ENCODE results near the gene CASP1.

Gene CASP1

GRCh38 chr11:105000797-105001196 lies 34.1 kb downstream of the CASP1 start:
- peak; percentile 90 for TF ChIP-seq CTCF (IDR thresholded peaks at IDR 0.05; ENCODE audit: extremely low read depth, insufficient read depth, missing control alignments)
- peak; percentile 8 for DNase-seq (ENCODE audit: low spot score)
- in situ Hi-C loops (cut with MboI; ENCODE audit: low pct_unique_long_range_greater_than_20kb, low sequenced_read_pairs, unreplicated experiment) = no loop called here

- no peak for DNase-seq (ENCODE audit: low spot score)
- in situ Hi-C loops (cut with MboI; ENCODE audit: low pct_unique_long_range_greater_than_20kb, low sequenced_read_pairs, unreplicated experiment) = no loop called here
- no peak for TF ChIP-seq CTCF (IDR thresholded peaks at IDR 0.05; ENCODE audit: extremely low read depth, insufficient read depth, missing control alignments)
Observed at GRCh38 chr11:105000167-105000566, 34.8 kb downstream of the CASP1 start.

- no peak for DNase-seq (ENCODE audit: low spot score)
- no peak for TF ChIP-seq CTCF (IDR thresholded peaks at IDR 0.05; ENCODE audit: extremely low read depth, insufficient read depth, missing control alignments)
- in situ Hi-C loops (cut with MboI; ENCODE audit: low pct_unique_long_range_greater_than_20kb, low sequenced_read_pairs, unreplicated experiment) = no loop called here
Observed at GRCh38 chr11:104999721-105000120, 35.2 kb downstream of the CASP1 start.

GRCh38 chr11:104997288-104997687 lies 37.7 kb downstream of the CASP1 start:
- DNase-seq (ENCODE audit: low spot score) = no peak
- in situ Hi-C loops (cut with MboI; ENCODE audit: low pct_unique_long_range_greater_than_20kb, low sequenced_read_pairs, unreplicated experiment) = no loop called here
- TF ChIP-seq CTCF (IDR thresholded peaks at IDR 0.05; ENCODE audit: extremely low read depth, insufficient read depth, missing control alignments) = no peak

GRCh38 chr11:104995001-104995408 lies 39.9 kb downstream of the CASP1 start:
- no peak for DNase-seq (ENCODE audit: low spot score)
- in situ Hi-C loops (cut with MboI; ENCODE audit: low pct_unique_long_range_greater_than_20kb, low sequenced_read_pairs, unreplicated experiment) = no loop called here
- no peak for TF ChIP-seq CTCF (IDR thresholded peaks at IDR 0.05; ENCODE audit: extremely low read depth, insufficient read depth, missing control alignments)

- in situ Hi-C loops (cut with MboI; ENCODE audit: low pct_unique_long_range_greater_than_20kb, low sequenced_read_pairs, unreplicated experiment) = no loop called here
- no peak for DNase-seq (ENCODE audit: low spot score)
- TF ChIP-seq CTCF (IDR thresholded peaks at IDR 0.05; ENCODE audit: extremely low read depth, insufficient read depth, missing control alignments) = no peak
Observed at GRCh38 chr11:104992781-104993180, 42.2 kb downstream of the CASP1 start.

GRCh38 chr11:104991994-104992393 lies 43.0 kb downstream of the CASP1 start:
- in situ Hi-C loops (cut with MboI; ENCODE audit: low pct_unique_long_range_greater_than_20kb, low sequenced_read_pairs, unreplicated experiment) = no loop called here
- DNase-seq (ENCODE audit: low spot score) = no peak
- TF ChIP-seq CTCF (IDR thresholded peaks at IDR 0.05; ENCODE audit: extremely low read depth, insufficient read depth, missing control alignments) = no peak
